Aorta (tissue), 5 donors: ENCODE results near the gene ZNF217. TPM values are rescaled to one million over a fixed set of nuclear protein-coding genes. Genes with fewer than 3 reads are reported as not detected.
"Not testable (repeated sequence)": the region's sequence is repeated elsewhere in the genome, so short reads cannot be mapped to it uniquely, and the experiment has no call there.

Experiments used
- ATAC-seq: fragments of 200-7000 bp; cut with Tn5 transposase; one replicate; pipeline ENCODE4 v1.9.1; 2022; ENCODE audit warnings: moderate library complexity; ENCODE audit not compliant: low FRiP score
- DNase-seq, 2 donors: peaks; one replicate each; pipeline ENCODE4 v3.0.0-alpha.2; 2020
- H3K27ac ChIP-seq, 2 donors: one replicate each; pipeline ENCODE4 v1.5.1; 2013; ENCODE audit warnings: low read length in 2 of 2, mild to moderate bottlenecking in 2 of 2, moderate library complexity in 2 of 2, control low read depth in 1 of 2, inconsistent platforms in 1 of 2, low read depth in 1 of 2
- H3K27me3 ChIP-seq, 2 donors: one replicate each; pipeline ENCODE4 v1.6.1; 2013; ENCODE audit warnings: control low read depth in 1 of 2, low read length in 1 of 2, mild to moderate bottlenecking in 1 of 2, moderate library complexity in 1 of 2; ENCODE audit not compliant: insufficient read depth in 2 of 2, control insufficient read depth in 1 of 2
- H3K36me3 ChIP-seq, 2 donors: one replicate each; pipeline ENCODE4 v1.6.1; 2013; ENCODE audit warnings: control low read depth in 1 of 2, low read length in 1 of 2, mild to moderate bottlenecking in 1 of 2; ENCODE audit not compliant: insufficient read depth in 2 of 2, control insufficient read depth in 1 of 2
- H3K4me1 ChIP-seq, 2 donors: one replicate each; pipeline ENCODE4 v1.6.1; 2013; ENCODE audit warnings: low read length in 2 of 2, control low read depth in 1 of 2, mild to moderate bottlenecking in 1 of 2, moderate library complexity in 1 of 2; ENCODE audit not compliant: insufficient read depth in 2 of 2, control insufficient read depth in 1 of 2
- H3K4me3 ChIP-seq, 2 donors: one replicate each; pipeline ENCODE4 v1.5.1; 2013; ENCODE audit warnings: low read length in 2 of 2, control low read depth in 1 of 2, mild to moderate bottlenecking in 1 of 2
- H3K9me3 ChIP-seq: one replicate; pipeline ENCODE4 v1.6.1; 2013; ENCODE audit warnings: mild to moderate bottlenecking, low read length; ENCODE audit not compliant: control insufficient read depth
- WGBS, 2 donors: extraction: QIAGEN DNeasy Blood & Tissue Kit; methylation state at CpG; one replicate each; pipeline ENCODE4 v1.1.7; 2013; 5-methylcytosine and 5-hydroxymethylcytosine counted together
- intact Hi-C, 2 donors: fragments of 100-400 bp; cut with DNase I; formaldehyde crosslinking; loops; one replicate each; pipeline versions ENCODE4 v1.14.2 to v1.15.0; 2022
- polyA plus RNA-seq, 2 donors: library from polyadenylated mRNA; stranded (reverse); fragments of 200-250 nt; gene quantifications; one replicate each; pipeline ENCODE4 v1.2.3, GENCODE V29; 2013
- total RNA-seq, 2 donors: library from RNA; stranded (reverse); fragmentation: NEBNext Ultra II Directional; extraction: Animal tissue kit (Norgen Biotek cat#: 25700); gene quantifications; one replicate each; pipeline ENCODE4 v1.2.1, GENCODE V29; 2021
- donor health status: healthy with polysubstance abuse.
- donor health status: Bipolar disorder and iron deficiency.
- donor health status: DM: no; HTN: no; CAD: no.
- donor health status: DM: no; HTN: no; CAD: no.
- donor health status: DM: yes; HTN: yes; CAD: no.

Gene ZNF217
- total and polyA plus RNA-seq, 4 donors = 3.4 to 30.9 (median 15.3) TPM

DNA sequence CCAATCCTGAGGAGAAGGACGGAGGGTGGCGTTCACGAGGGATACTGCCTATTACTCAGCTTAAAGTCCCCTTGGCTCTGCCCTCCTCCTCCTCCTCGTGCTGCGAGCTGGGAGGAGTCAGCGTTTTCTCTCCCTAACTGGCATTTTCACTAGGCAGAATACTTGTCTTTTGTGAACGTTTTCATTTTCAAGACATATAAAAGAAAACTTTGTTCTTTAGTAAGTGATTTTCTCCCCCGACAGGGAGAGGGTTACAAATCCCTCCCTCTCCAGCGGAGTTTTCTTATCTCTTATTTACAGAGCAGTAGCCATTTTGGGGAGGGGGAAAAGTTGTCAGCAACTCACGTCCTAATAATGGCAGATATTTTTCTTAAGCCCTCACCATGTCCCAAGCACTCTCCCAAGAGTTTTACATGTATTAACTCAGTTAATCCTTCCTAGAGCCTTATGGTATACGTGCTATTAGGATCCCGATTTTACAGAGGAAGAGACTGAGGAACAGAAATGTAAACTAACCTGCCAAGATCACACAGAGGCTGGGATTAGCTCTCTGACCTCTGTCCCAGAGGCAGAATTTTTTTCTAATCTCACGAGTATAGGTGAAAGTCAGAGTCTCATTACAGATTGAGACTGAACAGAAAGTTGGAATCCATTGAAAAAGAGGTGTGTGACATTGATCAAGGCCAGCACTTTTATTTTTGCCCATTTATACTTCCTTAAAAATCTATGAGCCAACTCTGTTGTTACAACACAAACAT lies 30.0 kb upstream of the ZNF217 start:
- peak; percentile 87 for ATAC-seq
- 2% methylated on average over 13 of the region's 13 CpGs for WGBS, 2 donors
- Histone ChIP-seq H3K4me1 (peaks cover 0 to 4% of the 10 kb centered on the region in 2 donors), H3K36me3 (no peaks in the 10 kb centered on the region), H3K9me3 (no peaks in the 10 kb centered on the region), H3K27me3 (no peaks in the 10 kb centered on the region), H3K27ac (peak overlapping the region in 1 of 2 donors; percentile 82), H3K4me3 (peak overlapping the region; percentile 61 to 67)
- intact Hi-C loops = no loop called here
- DNase-seq = peak; percentile 81 to 84

DNA sequence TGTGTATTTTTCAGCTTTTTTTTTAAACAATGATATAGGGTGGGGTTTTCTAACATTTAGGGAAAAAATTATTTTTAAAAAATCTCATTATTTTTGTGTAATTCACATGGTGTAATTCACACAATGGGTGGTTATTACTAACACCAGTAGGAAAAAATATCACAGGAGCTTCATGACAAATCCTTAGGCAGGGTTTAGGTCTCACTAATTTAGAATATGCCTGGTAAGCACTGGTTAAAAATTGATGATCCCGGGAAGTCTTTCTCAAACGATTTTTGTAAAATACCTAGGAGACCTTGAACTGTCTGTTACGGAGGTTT lies 29.5 kb upstream of the ZNF217 start:
- DNase-seq (no peak), ATAC-seq (no peak)
- H3K36me3 ChIP-seq = no peaks in the 10 kb centered on the region
- intact Hi-C loops = no loop called here
- peaks cover 0 to 4% of the 10 kb centered on the region in 2 donors for H3K4me1 ChIP-seq
- H3K27ac ChIP-seq = peak overlapping the region in 1 of 2 donors; percentile 82
- WGBS, 2 donors = 0% methylated on average over 3 of the region's 3 CpGs
- H3K4me3 ChIP-seq = peak overlapping the region in 1 of 2 donors; percentile 61
- no peaks in the 10 kb centered on the region for H3K27me3 ChIP-seq
- H3K9me3 ChIP-seq = no peaks in the 10 kb centered on the region

DNA sequence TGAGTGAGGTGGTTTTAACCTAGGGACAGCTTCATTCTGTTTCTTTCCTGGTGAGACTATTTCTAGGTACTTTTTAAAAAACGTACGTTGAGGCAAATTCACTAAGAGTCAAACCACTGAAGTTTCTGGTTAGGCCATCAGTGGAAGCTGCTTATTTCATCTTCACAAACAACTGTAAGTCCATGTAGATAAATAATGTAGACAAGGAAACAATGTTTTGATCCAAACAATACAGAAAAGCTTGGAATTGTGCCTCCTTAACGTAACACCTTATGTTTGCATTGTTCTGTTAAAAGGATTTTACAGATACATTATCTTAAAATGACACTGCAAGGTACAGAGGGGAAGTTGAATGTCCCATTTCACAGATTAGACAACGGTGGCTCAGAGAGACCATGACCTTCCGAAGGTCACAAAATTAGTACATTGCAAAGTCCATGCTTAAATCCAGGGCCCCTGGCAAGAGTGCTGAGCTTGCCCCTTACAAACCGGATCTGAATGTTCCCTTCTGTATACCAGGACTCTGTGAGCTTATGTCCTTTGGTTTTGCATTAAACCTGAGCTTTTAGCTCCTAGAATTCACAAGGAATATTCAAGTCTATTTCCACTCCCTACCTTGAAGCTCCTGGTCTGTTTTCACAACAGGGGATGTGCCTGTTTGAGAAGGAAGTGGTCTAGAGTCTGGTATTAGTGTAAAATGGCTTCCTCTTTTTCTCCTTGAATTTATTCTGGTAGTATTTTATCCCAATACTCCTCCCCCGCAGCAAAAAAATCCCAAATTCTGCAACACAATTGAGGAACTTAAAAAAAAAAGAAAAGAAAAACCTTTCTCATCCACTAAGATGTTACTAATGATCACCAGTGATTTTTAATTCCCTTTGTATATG lies 28.9 kb upstream of the ZNF217 start:
- Histone ChIP-seq H3K4me1 (peaks cover 0 to 4% of the 10 kb centered on the region in 2 donors), H3K9me3 (no peaks in the 10 kb centered on the region), H3K4me3 (no peak overlapping the region), H3K27me3 (no peaks in the 10 kb centered on the region), H3K36me3 (no peaks in the 10 kb centered on the region), H3K27ac (peak overlapping the region; percentile 59 to 62)
- intact Hi-C loops = no loop called here
- 65 to 81% methylated on average over 7 of the region's 7 CpGs for WGBS, 2 donors
- ATAC-seq = no peak
- DNase-seq = no peak

DNA sequence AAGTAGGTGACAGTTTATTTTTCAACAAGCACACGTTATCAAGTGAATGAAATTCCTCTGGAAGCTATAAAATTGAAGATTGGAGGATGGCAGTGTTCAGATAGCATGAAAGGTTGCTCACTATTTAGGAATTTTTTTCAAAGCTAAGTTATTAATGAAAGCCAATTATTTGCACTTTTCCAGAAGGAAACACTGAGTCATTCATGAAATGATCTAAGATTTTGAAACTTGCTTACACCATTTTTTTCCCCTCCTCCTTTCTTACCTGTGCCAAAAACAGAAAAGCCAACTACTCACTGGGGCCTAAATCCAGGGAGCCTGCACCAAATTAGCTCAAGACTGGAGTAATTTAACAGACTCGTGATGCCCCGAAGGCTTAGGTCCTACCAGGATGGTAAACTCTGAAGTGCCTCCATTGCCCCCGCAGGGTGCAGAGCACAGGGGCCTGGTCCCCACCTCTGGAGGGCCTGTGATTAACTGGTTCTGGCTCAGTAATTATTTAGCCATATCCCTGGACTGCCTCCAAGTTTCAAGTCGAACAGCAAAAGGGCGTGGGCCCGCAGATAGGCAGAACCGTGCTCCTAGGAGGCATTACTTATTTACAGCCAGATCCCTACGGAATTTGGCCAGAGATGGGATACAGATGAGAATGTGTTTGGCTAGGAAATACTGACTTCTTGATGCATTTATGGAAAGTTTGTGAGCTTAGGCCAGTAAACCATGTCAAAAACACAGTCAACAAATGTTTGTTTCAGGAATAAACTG lies 28.0 kb upstream of the ZNF217 start:
- Histone ChIP-seq H3K27me3 (no peaks in the 10 kb centered on the region), H3K4me3 (no peak overlapping the region), H3K4me1 (peaks cover 0 to 4% of the 10 kb centered on the region in 2 donors), H3K27ac (peak overlapping the region; percentile 62 to 89), H3K9me3 (no peaks in the 10 kb centered on the region), H3K36me3 (no peaks in the 10 kb centered on the region)
- ATAC-seq = peak; percentile 83
- 20 to 22% methylated on average over 9 of the region's 9 CpGs for WGBS, 2 donors
- intact Hi-C loops = no loop called here
- DNase-seq = peak in 1 of 2 donors; percentile 56

DNA sequence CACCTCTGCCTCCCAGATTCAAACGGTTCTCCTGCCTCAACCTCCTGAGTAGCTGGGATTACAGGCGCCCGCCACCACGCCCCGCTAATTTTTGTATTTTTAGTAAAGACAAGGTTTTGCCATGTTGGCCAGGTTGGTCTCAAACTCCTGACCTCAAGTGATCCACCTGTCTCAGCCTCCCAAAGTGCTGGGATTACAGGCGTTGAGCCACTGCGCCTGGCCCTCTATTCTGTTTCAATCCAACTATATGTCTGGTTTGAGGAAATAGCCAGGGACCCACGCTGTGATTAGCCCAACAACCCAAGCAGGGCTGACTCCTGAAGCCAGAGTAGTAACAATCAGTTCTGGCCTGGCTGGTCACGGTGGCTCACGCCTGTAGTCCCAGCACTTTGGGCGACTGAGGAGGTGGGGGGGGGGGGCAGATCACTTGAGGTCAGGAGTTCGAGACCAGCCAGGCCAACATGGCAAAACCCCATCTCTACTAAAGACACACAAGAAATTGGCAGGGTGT lies 24.9 kb upstream of the ZNF217 start:
- intact Hi-C loops, DNase-seq, H3K4me1 ChIP-seq, H3K4me3 ChIP-seq, H3K27ac ChIP-seq, ATAC-seq, H3K36me3 ChIP-seq, H3K9me3 ChIP-seq, H3K27me3 ChIP-seq: not testable (repeated sequence)
- WGBS, 2 donors = 93 to 94% methylated on average over 12 of the region's 12 CpGs

DNA sequence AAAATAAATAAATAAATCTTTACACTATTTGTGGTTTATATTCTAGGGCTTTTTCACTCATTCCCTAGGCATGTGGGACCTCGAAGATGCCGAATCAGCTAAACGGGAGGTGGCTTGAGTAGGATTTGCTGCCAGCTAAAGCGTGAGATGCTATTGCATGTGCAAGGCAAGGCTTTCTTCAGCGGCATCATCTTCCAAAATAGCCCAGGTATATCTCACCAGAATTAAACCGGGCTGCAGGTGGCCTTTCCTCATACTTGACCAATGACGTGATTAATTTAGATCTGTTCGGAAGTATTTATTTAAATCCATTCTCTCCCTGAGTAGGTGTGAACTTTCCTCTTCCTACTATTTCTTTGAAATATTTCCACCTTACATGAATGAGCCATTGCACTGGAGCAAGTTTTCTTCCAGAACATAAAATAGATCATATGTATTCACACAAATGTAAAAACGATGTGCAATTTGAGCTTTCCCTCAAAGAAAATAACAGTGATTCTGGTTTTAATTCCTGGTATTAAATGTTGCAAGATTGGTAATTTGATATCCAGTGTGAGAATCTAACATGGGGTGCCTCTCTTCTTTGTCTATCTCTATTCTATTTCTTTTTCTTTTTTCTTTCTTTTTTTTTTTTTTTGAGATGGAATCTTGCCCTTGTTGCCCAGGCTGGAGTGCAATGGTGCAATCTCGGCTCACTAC lies 24.3 kb upstream of the ZNF217 start:
- intact Hi-C loops = no loop called here
- H3K4me3 ChIP-seq = no peak overlapping the region
- no peaks in the 10 kb centered on the region for H3K27me3 ChIP-seq
- no peaks in the 10 kb centered on the region for H3K36me3 ChIP-seq
- DNase-seq = no peak
- ATAC-seq = no peak
- WGBS, 2 donors = 83 to 85% methylated on average over 10 of the region's 10 CpGs
- H3K4me1 ChIP-seq = peaks cover 0 to 4% of the 10 kb centered on the region in 2 donors
- H3K27ac ChIP-seq = no peak overlapping the region
- H3K9me3 ChIP-seq = no peaks in the 10 kb centered on the region

DNA sequence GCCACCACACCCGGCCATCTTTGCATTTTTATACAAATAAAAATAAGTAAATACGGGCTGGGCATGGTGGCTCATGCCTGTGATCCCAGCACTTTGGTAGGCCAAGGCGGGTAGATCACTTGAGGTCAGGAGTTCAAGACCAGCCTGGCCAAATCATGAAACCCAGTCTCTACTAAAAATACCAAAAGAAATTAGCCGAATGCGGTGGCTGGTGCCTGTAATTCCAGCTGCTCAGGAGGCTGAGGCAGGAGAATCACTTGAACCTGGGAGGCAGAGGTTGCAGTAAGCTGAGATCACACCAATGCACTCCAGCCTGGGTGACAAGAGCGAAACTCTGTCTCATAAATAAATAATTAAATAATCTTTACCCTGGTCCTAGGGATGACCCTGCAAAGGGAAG lies 22.9 kb upstream of the ZNF217 start:
- ATAC-seq, intact Hi-C loops: not testable (repeated sequence)

DNA sequence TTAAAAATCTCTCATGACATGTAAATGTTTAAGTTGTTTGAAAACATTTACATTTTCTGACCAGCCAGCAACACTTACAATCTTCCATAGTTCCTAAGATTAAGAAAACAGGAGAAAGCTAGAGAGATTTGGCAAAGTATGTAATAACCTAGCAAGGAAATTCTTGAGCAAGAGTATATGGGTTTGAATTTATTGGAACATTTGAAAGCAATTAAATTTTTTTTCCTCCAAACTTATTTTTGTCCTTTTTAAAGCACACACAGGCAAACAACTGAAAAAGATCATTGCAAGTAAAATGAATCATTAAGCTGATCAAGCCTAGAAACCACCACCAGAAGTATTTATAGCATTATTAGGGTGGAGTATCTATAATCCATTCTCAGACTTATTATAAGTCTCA lies 20.1 kb upstream of the ZNF217 start:
- DNase-seq = no peak
- Histone ChIP-seq H3K4me3 (no peak overlapping the region), H3K27me3 (no peaks in the 10 kb centered on the region), H3K4me1 (no peaks in the 10 kb centered on the region), H3K9me3 (no peaks in the 10 kb centered on the region), H3K27ac (no peak overlapping the region), H3K36me3 (no peaks in the 10 kb centered on the region)
- ATAC-seq = no peak
- intact Hi-C loops = no loop called here

More for the DNA sequence above, 22.9 kb upstream of the ZNF217 start:
- not testable (repeated sequence) for H3K9me3 ChIP-seq, H3K27me3 ChIP-seq, H3K4me3 ChIP-seq, H3K27ac ChIP-seq, H3K36me3 ChIP-seq, DNase-seq, H3K4me1 ChIP-seq
- WGBS, 2 donors = 94 to 97% methylated on average over 6 of the region's 6 CpGs
